Activated T-cell treated with anti-CD3 and anti-CD28 coated beads for 1 hour (primary cell): ENCODE measurements around the gene JCAD.
"Not testable (repeated sequence)": the region's sequence is repeated elsewhere in the genome, so short reads cannot be mapped to it uniquely, and the experiment has no call there.

Source experiments
- DNase-seq: peaks from one replicate; pipeline ENCODE4 v3.0.0-alpha.2; 2020; ENCODE audit warnings: low read depth

JCAD gene

DNA sequence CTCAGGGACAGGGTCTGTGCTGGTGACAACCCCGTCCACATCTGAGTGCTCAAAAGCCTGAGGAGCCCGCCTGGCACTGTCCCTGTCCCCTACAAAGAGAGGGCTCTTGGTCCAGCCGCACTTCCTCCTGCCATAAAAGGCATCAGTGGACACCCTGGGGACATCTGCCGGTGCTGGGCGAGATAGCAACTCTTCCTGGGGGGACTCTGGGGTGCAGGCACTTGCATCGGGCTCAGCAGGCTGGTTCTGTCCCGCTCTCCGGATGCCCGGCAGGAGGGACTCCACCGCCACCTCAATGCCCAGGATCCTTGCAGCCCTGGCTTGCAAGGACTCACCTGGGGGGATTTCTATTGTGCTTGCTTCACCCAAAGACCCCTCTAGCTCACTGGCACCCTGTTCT, 32.8 kb downstream of the JCAD start:
- no peak for DNase-seq

- DNase-seq = no peak
Observed at GRCh38 chr10:30026080-30026479, 33.3 kb downstream of the JCAD start.

GRCh38 chr10:30025428-30025827, 34.0 kb downstream of the JCAD start:
- not testable (repeated sequence) for DNase-seq

DNA sequence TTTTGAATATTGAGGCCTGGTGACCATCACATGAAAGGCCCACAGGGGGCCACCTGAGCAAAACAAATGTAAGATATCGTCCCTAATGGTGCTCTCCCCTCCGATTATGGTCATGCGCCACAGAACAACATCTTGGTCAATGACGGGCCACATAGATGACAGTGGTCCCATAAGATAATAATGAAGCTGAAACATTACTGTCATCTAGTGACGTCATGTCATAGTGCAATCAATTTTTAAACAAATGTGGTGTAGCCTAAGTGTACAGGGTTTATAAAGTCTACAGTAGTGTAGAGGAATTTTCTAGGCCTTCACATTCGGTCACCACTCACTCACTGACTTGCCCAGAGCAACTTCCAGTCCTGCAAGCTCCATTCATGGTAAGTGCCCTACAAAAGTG, 36.8 kb downstream of the JCAD start:
- no peak for DNase-seq

DNA sequence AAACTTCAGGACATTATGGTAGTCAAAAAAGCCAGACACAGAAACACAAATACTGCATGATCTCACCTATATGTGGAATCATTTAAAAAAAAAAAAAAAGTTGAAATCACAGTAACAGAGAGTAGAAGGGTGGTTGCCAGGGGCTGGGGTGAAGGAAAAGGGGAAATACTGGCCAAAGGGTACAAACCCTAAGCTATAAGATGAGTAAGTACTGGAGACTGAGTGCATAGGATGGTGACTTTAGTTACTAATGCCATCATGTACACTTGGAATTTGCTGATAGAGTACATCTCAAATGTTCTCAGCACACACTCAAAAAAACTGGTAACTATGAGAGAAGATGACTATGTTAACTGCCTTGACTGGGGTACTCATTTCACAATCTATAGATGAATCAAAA, 39.9 kb downstream of the JCAD start:
- no peak for DNase-seq

DNA sequence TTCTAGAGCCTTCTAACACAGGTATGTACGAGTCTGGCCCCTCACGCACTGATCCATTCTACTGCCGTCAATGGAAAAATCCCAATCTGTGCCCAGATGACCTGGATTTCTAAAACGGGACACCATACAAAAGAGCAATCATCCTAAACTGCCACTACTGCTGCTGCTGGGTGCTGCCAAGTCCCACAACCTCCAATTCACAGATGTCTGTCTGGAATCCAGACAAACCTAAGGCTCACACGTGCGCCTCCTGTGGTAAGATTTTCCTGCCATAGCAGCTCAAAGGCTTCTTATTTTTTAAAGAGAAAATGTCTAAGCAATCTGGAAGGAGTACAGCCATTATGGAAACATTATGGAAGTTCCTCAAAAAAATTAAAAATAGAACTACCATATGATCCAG, 40.9 kb downstream of the JCAD start:
- no peak for DNase-seq

GRCh38 chr10:30017966-30018365, 41.4 kb downstream of the JCAD start:
- no peak for DNase-seq

DNA sequence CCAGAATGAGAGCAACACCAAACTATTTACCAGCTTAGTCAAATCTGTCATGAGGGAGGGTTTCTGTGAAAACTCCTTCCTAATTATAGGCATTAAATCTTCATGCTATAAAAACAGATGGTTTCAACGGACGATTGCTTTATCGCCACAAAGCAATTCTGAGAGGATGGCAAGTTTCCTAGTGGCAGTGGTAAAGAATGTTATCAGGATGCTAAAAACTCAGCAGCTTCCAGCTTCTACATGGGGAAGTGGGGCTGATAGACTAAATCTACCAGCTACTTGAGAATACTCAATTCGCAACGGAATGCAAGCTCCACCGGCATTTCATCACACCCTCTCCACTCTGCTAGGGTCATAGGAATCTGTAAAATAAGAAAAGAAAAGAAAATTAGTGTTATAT, 41.8 kb downstream of the JCAD start:
- no peak for DNase-seq

- no peak for DNase-seq
Observed at GRCh38 chr10:30014511-30014910, 44.9 kb downstream of the JCAD start.

- DNase-seq = no peak
Observed at GRCh38 chr10:30013757-30014156, 45.6 kb downstream of the JCAD start.

DNA sequence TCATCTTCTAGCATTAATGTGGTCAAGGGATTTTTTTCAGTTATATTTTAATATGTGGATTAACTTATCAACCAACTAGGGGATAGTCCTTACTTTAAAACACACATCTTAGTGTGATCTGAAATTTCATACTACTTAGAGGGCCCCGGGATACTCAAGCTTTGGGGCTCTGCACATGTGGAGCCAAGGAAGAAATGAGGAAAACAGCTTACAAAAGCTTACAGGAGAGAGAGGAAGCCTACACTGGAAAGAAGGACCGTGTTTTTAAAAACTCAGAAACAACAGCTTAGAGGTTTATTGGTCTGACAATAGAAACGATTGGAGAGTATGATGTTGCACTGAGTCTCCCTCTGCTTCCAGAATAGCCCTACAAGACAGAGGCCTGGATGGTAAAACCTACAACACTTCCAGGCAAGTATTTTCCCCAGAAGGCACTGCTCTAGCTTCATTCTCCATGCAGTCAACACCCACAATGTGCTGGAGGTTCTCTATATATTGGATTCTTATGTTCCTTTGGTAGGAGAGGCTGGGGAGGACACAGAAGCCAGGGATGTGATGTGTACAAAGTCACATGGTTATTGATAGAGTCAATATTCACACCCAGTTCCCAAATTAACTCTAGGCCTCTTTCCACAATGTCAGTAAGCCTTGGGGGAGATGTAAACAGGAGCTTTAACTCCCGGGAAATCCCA, 47.3 kb downstream of the JCAD start:
- no peak for DNase-seq

- no peak for DNase-seq
Observed at GRCh38 chr10:30011396-30011795, 48.0 kb downstream of the JCAD start.

- no peak for DNase-seq
Observed at GRCh38 chr10:30007406-30007805, 52.0 kb downstream of the JCAD start.

- no peak for DNase-seq
Observed at GRCh38 chr10:30006410-30006809, 53.0 kb downstream of the JCAD start.

GRCh38 chr10:30005116-30005515, 54.3 kb downstream of the JCAD start:
- DNase-seq = not testable (repeated sequence)

GRCh38 chr10:30002426-30003266, 56.7 kb downstream of the JCAD start:
- peak; percentile 44 for DNase-seq

- no peak for DNase-seq
Observed at GRCh38 chr10:30000802-30001571, 58.4 kb downstream of the JCAD start.

GRCh38 chr10:29998142-29998808, 61.1 kb downstream of the JCAD start:
- DNase-seq = peak; percentile 60

- no peak for DNase-seq
Observed at GRCh38 chr10:29994811-29995210, 64.6 kb downstream of the JCAD start.

GRCh38 chr10:29993319-29993915, 66.0 kb downstream of the JCAD start:
- DNase-seq = no peak

DNA sequence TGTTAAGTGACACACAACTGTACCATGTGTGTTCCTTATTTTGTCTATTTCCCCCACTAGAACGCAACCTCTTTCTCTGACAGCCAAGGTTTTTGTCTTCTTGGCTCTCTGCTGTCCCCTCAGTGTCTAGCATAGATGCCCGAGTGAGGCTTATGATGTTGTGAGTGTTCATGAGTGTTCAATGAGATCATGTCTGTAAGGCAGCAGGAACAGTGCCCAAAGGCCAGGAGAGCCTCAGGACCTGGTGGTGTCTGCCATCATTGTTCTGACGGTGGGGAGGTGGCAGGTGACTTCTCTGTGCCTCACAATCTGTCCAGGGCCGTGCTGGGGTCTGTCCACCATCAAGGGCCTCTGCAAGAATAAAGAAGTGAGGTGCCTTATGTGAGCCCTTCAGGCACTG, 66.5 kb downstream of the JCAD start:
- DNase-seq = no peak

DNA sequence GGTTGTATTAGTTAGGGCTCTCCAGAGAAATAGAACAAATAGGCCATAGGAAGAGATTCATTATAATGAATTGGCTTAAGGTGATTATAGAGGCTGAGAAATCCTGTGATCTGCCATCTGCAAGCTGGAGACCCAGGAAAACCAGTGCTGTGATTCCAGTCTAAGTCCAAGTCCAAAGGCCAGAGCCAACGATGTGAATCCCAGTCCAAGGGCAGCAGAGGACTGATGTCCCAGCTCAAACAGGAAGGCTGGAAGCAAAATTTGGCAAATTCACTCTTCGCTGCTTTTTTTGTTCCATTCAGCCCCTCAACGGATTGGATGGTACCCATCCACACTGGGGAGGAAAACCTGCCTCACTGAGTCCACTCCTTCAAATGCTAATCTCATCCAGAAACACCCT, 68.0 kb downstream of the JCAD start:
- DNase-seq = no peak
